Measurements from ENCODE around the gene HSD17B14.
"Not testable (repeated sequence)": the region's sequence is repeated elsewhere in the genome, so short reads cannot be mapped to it uniquely, and the experiment has no call there.

Gene HSD17B14

GRCh38 chr19:48867123-48867745 lies 30.9 kb upstream of the HSD17B14 start:
- DNase-seq: no peak

GRCh38 chr19:48866692-48867091 lies 30.4 kb upstream of the HSD17B14 start:
- DNase-seq: no peak

GRCh38 chr19:48862827-48863226 lies 26.5 kb upstream of the HSD17B14 start:
- DNase-seq: no peak

GRCh38 chr19:48861313-48861712 lies 25.0 kb upstream of the HSD17B14 start:
- DNase-seq: no peak

GRCh38 chr19:48859711-48860572 lies 23.7 kb upstream of the HSD17B14 start:
- peak; percentile 31 to 55 for DNase-seq

GRCh38 chr19:48858984-48859710 lies 22.9 kb upstream of the HSD17B14 start:
- peak; percentile 86 to 90 for DNase-seq

- DNase-seq: no peak
Observed at GRCh38 chr19:48856921-48857320, 20.6 kb upstream of the HSD17B14 start.

- DNase-seq: no peak
Observed at GRCh38 chr19:48854103-48854502, 17.8 kb upstream of the HSD17B14 start.

- DNase-seq: no peak
Observed at GRCh38 chr19:48853483-48853882, 17.2 kb upstream of the HSD17B14 start.

GRCh38 chr19:48852292-48852691 lies 16.0 kb upstream of the HSD17B14 start:
- no peak for DNase-seq

GRCh38 chr19:48846659-48847058 lies 10.4 kb upstream of the HSD17B14 start:
- not testable (repeated sequence) for DNase-seq

- no peak for DNase-seq
Observed at GRCh38 chr19:48845384-48845783, 9.1 kb upstream of the HSD17B14 start.

GRCh38 chr19:48844472-48844871 lies 8.2 kb upstream of the HSD17B14 start:
- no peak for DNase-seq

- DNase-seq: peak; percentile 46 to 70
Observed at GRCh38 chr19:48842789-48843162, 6.5 kb upstream of the HSD17B14 start.

- DNase-seq: no peak
Observed at GRCh38 chr19:48841571-48841970, 5.3 kb upstream of the HSD17B14 start.

- DNase-seq: no peak
Observed at GRCh38 chr19:48841047-48841446, 4.8 kb upstream of the HSD17B14 start.

GRCh38 chr19:48837687-48838086 lies 1.4 kb upstream of the HSD17B14 start:
- DNase-seq: no peak

GRCh38 chr19:48837051-48837524 lies 797 bp upstream of the HSD17B14 start:
- DNase-seq: peak; percentile 86 to 87

- peak; percentile 91 to 93 for DNase-seq
Observed at GRCh38 chr19:48835734-48836088, 580 bp downstream of the HSD17B14 start.

GRCh38 chr19:48833977-48834376 lies 2.3 kb downstream of the HSD17B14 start:
- no peak for DNase-seq

GRCh38 chr19:48833049-48833448 lies 3.2 kb downstream of the HSD17B14 start:
- DNase-seq: no peak

GRCh38 chr19:48830965-48831364 lies 5.3 kb downstream of the HSD17B14 start:
- DNase-seq: no peak

- no peak for DNase-seq
Observed at GRCh38 chr19:48830088-48830487, 6.2 kb downstream of the HSD17B14 start.

GRCh38 chr19:48826606-48827020 lies 9.7 kb downstream of the HSD17B14 start:
- no peak for DNase-seq
